Esophagus squamous epithelium (tissue), 5 donors: ENCODE data around the gene JPT2. TPM values are rescaled to one million over a fixed set of nuclear protein-coding genes. Genes with fewer than 3 reads are reported as not detected.

Experiments
- DNase-seq: peaks from one replicate; lab custom pipeline; 2025; lab: John Stamatoyannopoulos, UW
- H3K27ac ChIP-seq, 4 donors: fragments of 200-600 bp; sonication (generic); one replicate each; pipeline ENCODE4 v1.5.1; 2016 to 2019; ENCODE audit warnings: mild to moderate bottlenecking in 1 of 4
- H3K27me3 ChIP-seq, 4 donors: fragments of 200-600 bp; sonication (generic); 1 replicate in 3 of 4; 2 replicates in 1 of 4; pipeline versions ENCODE4 v1.5.1 to v1.6.0; 2017 to 2021; ENCODE audit warnings: antibody characterized with exemption in 1 of 4
- H3K36me3 ChIP-seq, 3 donors: fragments of 200-600 bp; sonication (generic); one replicate each; pipeline ENCODE4 v1.5.1; 2016 to 2019
- H3K4me1 ChIP-seq, 3 donors: fragments of 200-600 bp; sonication (generic); one replicate each; pipeline ENCODE4 v1.5.1; 2017 to 2019
- H3K4me3 ChIP-seq, 4 donors: fragments of 200-600 bp; sonication (generic); 1 replicate in 3 of 4; 2 replicates in 1 of 4; pipeline ENCODE4 v1.5.1; 2016 to 2019; ENCODE audit warnings: mild to moderate bottlenecking in 2 of 4, moderate library complexity in 1 of 4
- H3K9me3 ChIP-seq, 3 donors: fragments of 200-600 bp; sonication (generic); one replicate each; pipeline ENCODE4 v1.5.1; 2016 to 2019
- CTCF ChIP-seq, 6 experiments: fragments of 450-650 bp in 4 of 6; fragments of 200-600 bp in 2 of 6; sonication (generic) in 2 of 6; IDR thresholded peaks; one replicate each; pipeline ENCODE4 v1.5.1; 2016 to 2019; ENCODE audit warnings: antibody characterized with exemption in 6 of 6, mild to moderate bottlenecking in 4 of 6, moderate library complexity in 4 of 6
- POLR2A ChIP-seq, 4 donors: fragments of 450-650 bp; IDR thresholded peaks; one replicate each; pipeline ENCODE4 v1.6.1; 2017; ENCODE audit warnings: antibody characterized with exemption in 4 of 4, mild to moderate bottlenecking in 4 of 4, moderate library complexity in 3 of 4
- WGBS, 2 donors: methylation state at CpG; one replicate each; pipeline ENCODE4 v1.1.5; 2018; 5-methylcytosine and 5-hydroxymethylcytosine counted together
- intact Hi-C: fragments of 100-400 bp; cut with DNase I; formaldehyde crosslinking; loops from one replicate; pipeline ENCODE4 v1.15.0; 2022
- total RNA-seq, 4 donors: library from RNA; depleted of rRNA; stranded (reverse); fragments of >200 nt; gene quantifications; one replicate each; pipeline ENCODE4 v1.1.0, GENCODE V29; 2016
- donor health status: DM: yes; HTN: yes; CAD: no.

Gene JPT2
- total RNA-seq, 4 donors from 2014 or later: 45.6 to 68.0 (median 48.6) TPM

- Histone ChIP-seq H3K4me1 (peaks cover 19 to 60% (median 22%) of the 10 kb centered on the region in 3 donors), H3K9me3 (no peaks in the 10 kb centered on the region), H3K27ac (peak overlapping the region; percentile 44 to 84 (median 68)), H3K4me3 (no peak overlapping the region), H3K36me3 (peaks cover 0 to 23% (median 10%) of the 10 kb centered on the region in 3 donors), H3K27me3 (no peaks in the 10 kb centered on the region)
- no peak for TF ChIP-seq POLR2A (IDR thresholded peaks at IDR 0.05)
- TF ChIP-seq CTCF (IDR thresholded peaks at IDR 0.05): no peak
- no peak for DNase-seq
- 81 to 86% methylated on average over 7 to 9 of the region's 9 CpGs for WGBS, 2 donors
- intact Hi-C loops: no loop called here
These were observed 43.3 kb downstream of the JPT2 start for GRCh38 chr16:1721372-1721771.

- intact Hi-C loops: no loop called here
- H3K36me3 ChIP-seq: peaks cover 4 to 46% (median 25%) of the 10 kb centered on the region in 3 donors
- no peak for DNase-seq
- peak; percentile 45 to 84 (median 81) for TF ChIP-seq CTCF (IDR thresholded peaks at IDR 0.05)
- no peak for TF ChIP-seq POLR2A (IDR thresholded peaks at IDR 0.05)
- H3K4me1 ChIP-seq: peaks cover 19 to 49% (median 22%) of the 10 kb centered on the region in 3 donors
- no peaks in the 10 kb centered on the region for H3K27me3 ChIP-seq
- no peaks in the 10 kb centered on the region for H3K9me3 ChIP-seq
- WGBS, 2 donors: 34 to 35% methylated on average over 4 to 6 of the region's 6 CpGs
- H3K27ac ChIP-seq: peak overlapping the region; percentile 64 to 84 (median 72)
- no peak overlapping the region for H3K4me3 ChIP-seq
These were observed 45.5 kb downstream of the JPT2 start for GRCh38 chr16:1723450-1724147.

GRCh38 chr16:1724491-1724890, 46.4 kb downstream of the JPT2 start:
- intact Hi-C loops: no loop called here
- H3K36me3 ChIP-seq: peaks cover 11 to 55% (median 34%) of the 10 kb centered on the region in 3 donors
- 87 to 90% methylated on average over 2 to 11 of the region's 12 CpGs for WGBS, 2 donors
- no peaks in the 10 kb centered on the region for H3K27me3 ChIP-seq
- H3K4me1 ChIP-seq: peaks cover 19 to 41% (median 22%) of the 10 kb centered on the region in 3 donors
- H3K4me3 ChIP-seq: no peak overlapping the region
- no peak for TF ChIP-seq POLR2A (IDR thresholded peaks at IDR 0.05)
- no peak for TF ChIP-seq CTCF (IDR thresholded peaks at IDR 0.05)
- H3K27ac ChIP-seq: no peak overlapping the region
- no peaks in the 10 kb centered on the region for H3K9me3 ChIP-seq
- no peak for DNase-seq

GRCh38 chr16:1726661-1727502, 48.8 kb downstream of the JPT2 start:
- Histone ChIP-seq H3K9me3 (no peaks in the 10 kb centered on the region), H3K4me1 (peaks cover 15 to 24% (median 15%) of the 10 kb centered on the region in 3 donors), H3K4me3 (no peak overlapping the region), H3K36me3 (peaks cover 18 to 79% (median 36%) of the 10 kb centered on the region in 3 donors), H3K27me3 (no peaks in the 10 kb centered on the region), H3K27ac (no peak overlapping the region)
- no peak for TF ChIP-seq POLR2A (IDR thresholded peaks at IDR 0.05)
- no peak for TF ChIP-seq CTCF (IDR thresholded peaks at IDR 0.05)
- 92 to 95% methylated on average over 22 to 29 of the region's 32 CpGs for WGBS, 2 donors
- intact Hi-C loops: no loop called here
- no peak for DNase-seq
